GM18505 (cell line): ENCODE measurements around the gene CAPN9.
"Not testable (repeated sequence)": the region's sequence is repeated elsewhere in the genome, so short reads cannot be mapped to it uniquely, and the experiment has no call there.

Source experiments
- ATAC-seq: cut with Tn5 transposase; IDR thresholded peaks from one replicate; pipeline ENCODE4 v1.9.1; 2021; ENCODE audit not compliant: unreplicated experiment
- POLR2A ChIP-seq: IDR thresholded peaks from 4 replicates; pipeline ENCODE4 v1.6.1; 2011; ENCODE audit warnings: borderline replicate concordance; ENCODE audit not compliant: insufficient read depth, insufficient read length; ENCODE audit errors: extremely low read depth

The CAPN9 gene

GRCh38 chr1:230833511-230833910 is 86.3 kb downstream of the CAPN9 start:
- TF ChIP-seq POLR2A, result no peak
- no peak for ATAC-seq

DNA sequence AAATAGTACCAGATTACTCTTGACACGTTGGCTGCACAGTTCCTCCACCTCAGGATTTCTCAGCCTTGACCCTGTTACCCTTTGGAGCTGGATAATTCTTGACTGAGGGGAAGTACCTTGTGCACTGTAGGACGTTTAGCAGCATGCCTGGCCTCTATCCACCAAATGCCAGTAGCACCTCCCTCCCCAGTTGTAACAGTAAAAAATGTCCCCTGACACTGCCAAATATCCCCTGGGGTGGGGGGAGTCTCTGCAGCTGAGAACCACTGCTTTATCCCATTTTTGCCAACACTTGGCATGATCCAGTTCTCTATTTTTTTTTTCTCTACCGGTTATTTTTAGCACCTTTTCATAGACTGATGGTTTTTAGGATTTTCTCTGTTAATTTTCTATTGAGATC is 87.1 kb downstream of the CAPN9 start:
- no peak for ATAC-seq
- no peak for TF ChIP-seq POLR2A

- no peak for TF ChIP-seq POLR2A
- no peak for ATAC-seq
These were observed 89.2 kb downstream of the CAPN9 start for GRCh38 chr1:230836347-230836746.

DNA sequence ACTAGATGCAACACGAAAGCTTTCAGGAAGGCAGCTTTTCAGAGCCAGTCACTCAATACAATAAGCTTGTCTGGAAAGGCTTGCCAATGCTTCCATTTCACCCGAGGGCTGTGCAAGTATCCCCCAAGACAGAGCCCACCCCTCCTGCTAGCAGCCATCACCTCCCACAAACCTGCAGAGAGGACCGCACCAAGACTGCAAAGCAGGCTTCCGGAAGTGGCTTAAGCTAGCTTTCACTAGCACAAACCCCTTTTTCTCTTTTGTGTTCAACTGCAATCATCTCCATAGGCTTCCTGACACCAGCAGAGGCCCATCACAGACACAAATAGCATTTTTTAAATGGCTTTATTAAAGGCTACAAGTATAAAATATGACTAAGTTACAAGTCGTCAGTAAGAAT is 89.6 kb downstream of the CAPN9 start:
- no peak for ATAC-seq
- TF ChIP-seq POLR2A, result no peak

DNA sequence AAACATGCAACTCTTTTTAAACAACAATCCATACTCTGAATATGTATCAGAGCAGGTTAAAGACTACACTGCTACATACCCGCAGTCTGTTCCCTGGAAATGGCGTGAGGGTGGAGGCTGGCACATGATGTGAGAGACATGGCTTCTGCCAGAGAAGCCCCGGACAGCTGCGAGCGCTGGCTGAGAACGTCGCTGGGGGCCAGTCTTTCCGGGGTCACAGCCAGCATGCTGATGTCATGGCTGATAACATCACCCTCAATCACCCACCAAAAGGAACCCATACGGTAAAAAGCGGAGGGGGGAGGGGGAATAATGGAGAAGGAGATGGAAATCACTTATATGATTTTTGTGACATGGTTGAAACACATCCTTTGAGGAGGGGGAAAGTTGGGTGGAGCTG is 92.0 kb downstream of the CAPN9 start:
- no peak for TF ChIP-seq POLR2A
- ATAC-seq, result no peak

DNA sequence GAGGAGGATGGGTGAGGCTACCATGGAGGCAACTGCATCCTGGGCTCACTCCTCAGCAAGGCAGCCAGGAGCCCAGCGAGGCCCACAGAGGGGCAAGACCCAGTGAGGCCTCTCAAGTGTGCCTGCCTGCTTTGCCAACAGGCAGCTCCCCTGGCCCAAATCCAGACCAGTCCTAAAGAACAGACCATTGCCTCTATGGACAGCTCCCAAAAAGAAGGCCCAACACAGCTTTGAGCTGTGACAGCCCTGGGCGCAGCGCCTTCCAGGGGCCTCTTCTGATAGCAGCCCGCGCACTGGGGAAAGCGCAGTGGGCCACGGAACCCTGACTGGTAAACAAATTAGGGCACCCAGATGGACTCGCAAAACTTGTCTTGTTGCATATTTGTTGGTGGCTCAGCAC is 95.6 kb downstream of the CAPN9 start:
- TF ChIP-seq POLR2A, result no peak
- no peak for ATAC-seq

DNA sequence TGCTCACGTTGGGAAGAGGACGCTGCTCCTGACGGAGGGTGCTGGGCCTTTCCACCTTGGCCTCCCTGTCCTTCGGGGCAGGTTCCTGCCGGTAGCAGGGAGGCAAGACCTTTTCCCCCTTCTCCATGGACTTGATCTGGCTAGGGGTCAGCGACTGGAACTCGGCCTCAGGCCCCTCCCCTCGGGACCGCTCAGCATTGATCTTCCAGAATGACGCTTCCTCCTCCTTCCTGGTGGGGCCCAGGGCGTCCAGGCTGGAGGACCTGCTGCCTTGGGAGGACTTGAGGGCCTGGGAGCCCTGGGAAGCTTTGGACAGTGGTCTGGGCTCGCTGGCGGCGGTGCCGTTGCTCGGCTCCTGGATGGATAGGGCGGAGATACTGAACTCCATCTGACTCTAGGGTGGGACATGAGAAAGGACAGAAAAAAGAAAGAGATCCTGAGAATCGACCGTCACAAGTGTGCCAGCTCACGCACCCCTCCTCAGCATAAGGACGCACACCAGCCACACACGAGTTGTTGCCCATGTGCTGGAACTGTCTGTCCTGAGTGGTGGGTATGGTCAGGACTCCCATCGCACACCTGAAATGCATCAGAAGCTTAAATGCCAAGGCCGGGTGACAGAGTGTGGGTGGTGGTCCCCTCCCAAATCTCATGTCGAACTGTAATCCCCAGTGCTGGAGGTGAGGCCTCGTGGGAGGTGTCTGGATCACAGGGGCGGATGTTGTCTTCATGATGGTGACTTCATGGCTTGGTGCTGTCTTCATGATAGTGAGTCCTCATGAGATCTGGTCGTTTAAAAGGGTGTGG is 96.5 kb downstream of the CAPN9 start:
- no peak for ATAC-seq
- TF ChIP-seq POLR2A, result no peak

DNA sequence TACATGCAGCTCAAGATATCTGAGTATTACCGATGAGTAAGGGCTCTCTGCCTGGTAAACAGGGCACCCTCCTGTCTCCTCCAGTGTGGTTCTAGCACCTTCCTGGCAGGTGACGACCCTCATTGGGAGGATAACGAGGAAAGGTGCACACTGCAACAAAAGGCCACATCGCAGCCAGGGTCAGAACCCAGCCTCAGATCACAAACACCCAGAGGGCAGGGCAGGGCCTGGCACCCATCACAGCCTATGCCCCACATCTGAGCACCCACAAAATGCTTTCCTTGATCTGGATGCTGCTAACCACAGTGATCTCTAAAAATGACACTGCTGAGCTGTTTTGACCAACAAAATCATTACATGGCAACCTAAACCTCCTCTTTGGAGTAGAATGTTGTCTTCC is 97.4 kb downstream of the CAPN9 start:
- TF ChIP-seq POLR2A, result no peak
- ATAC-seq, result no peak

- not testable (repeated sequence) for ATAC-seq
These were observed 98.0 kb downstream of the CAPN9 start for GRCh38 chr1:230845184-230845583.

DNA sequence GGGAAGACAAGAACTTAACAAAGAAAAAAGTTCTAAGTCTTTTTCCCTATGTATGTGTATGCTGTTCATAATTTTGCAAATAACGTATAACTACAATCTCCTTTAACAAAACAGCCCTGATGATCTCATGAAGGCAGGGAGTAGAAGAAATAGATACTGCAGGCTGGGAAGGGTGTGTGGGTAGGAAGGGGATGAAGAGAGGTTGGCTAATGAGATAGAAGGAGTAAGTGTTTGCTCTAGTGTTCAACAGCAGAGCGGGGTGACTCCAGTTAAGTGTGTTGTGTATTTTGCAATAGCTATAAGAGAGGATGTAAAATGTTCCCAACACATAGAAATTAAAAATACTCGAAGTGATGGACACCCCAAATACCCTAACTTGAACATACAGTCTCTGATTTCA is 101.0 kb downstream of the CAPN9 start:
- no peak for ATAC-seq
- TF ChIP-seq POLR2A, result no peak

DNA sequence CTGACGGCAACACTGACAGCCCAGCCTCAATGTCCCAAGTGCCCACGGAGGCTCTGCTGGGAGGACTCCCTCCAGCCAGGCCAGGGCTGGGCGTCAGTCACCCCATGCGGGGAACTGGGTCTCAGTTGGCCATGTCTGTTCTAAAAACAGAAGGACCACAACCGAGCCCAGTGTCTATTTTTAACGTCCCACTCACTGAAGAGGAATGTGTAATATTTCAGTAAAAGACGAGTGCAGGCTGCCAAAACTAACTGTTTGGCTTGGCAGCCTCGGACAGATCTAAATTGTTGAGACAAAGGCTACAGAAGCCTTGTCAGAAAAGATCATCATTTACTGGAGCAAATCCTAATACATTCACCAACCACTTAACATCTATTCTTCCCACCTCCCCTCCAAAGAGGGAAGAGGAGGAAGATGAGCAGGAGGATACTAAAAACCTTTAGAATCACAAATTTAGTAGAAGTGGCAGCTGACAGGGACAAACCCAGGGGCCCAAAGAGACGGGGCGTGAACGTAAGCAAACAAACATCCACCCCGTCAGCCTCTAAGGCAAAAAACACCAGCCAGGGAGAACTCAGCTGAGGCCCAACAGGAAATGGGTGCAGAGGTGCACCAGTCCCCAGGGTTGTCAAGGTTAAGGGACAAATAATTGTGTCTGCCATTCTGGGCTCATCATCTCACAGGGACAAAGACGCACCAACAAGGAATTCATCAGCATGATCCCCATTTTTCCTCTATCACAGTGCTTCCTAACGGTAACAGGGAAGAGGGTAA is 102.5 kb downstream of the CAPN9 start:
- no peak for ATAC-seq
- TF ChIP-seq POLR2A, result no peak

DNA sequence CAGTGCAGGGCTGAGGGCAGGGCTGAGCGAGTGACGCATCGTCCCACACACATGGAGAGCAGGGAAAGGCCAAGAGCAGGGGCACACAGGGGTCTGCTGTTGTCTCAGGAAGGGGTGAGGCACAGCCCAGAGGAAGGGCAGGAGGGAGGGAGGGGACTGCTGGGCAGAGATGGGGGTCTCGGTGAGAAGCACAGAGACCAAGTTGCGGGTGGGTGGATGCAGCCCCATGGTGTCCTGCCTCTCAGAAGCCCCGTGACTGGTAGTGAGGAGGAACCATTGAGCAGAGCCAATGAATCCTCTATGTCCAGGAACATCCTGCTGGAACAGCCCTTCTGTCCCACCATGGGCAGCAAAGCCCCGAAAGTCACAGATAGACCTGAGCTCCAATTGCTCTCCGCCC is 103.4 kb downstream of the CAPN9 start:
- no peak for TF ChIP-seq POLR2A

GRCh38 chr1:230851291-230851691 is 104.1 kb downstream of the CAPN9 start:
- ATAC-seq, result no peak

More for the DNA sequence above, 103.4 kb downstream of the CAPN9 start:
- no peak for ATAC-seq

More at GRCh38 chr1:230851291-230851691, 104.1 kb downstream of the CAPN9 start:
- no peak for TF ChIP-seq POLR2A
